IMR-90 (cell line): ENCODE results near the gene MGAT5. TPM values are rescaled to one million over a fixed set of nuclear protein-coding genes. Genes with fewer than 3 reads are reported as not detected.
A peak's percentile ranks its signal among the peaks of the same experiment; 100 is the strongest.

Source experiments
- ATAC-seq: fragments of 200-7000 bp; cut with Tn5 transposase; 2 replicates; pipeline ENCODE4 v1.9.1; 2020; ENCODE audit warnings: low read depth, mild to moderate bottlenecking, moderate library complexity
- BruUV-seq: library from RNA; stranded (reverse); fragments of 400-500 nt; replicated peaks from 2 replicates; lab custom pipeline; 2021; lab: Mats Ljungman, UMichigan
- CTCF ChIA-PET: fragments of 300-600 bp; formaldehyde crosslinking; extraction: SDS; loops from one replicate; lab custom pipeline; 2021; ENCODE audit warnings: antibody characterized with exemption; lab: Yijun Ruan, JAX
- POLR2A ChIA-PET: fragments of 300-600 bp; sonication (Branson Sonifier 250); formaldehyde crosslinking; loops from one replicate; lab custom pipeline; 2022; ENCODE audit warnings: antibody characterized with exemption; ENCODE audit not compliant: unreplicated experiment; lab: Charles Lee
- DNase-seq: peaks from one replicate; pipeline ENCODE4 v3.0.0; 2013
- H2AFZ ChIP-seq: replicated peaks from 2 replicates; pipeline ENCODE3; 2013; ENCODE audit warnings: low read length, mild to moderate bottlenecking; ENCODE audit not compliant: poor library complexity
- H2AK5ac ChIP-seq: 2 replicates; pipeline ENCODE4 v1.6.1; 2013; ENCODE audit warnings: low read depth, low read length, inconsistent platforms
- H2AK9ac ChIP-seq: replicated peaks from 2 replicates; pipeline ENCODE3; 2013; ENCODE audit warnings: mild to moderate bottlenecking, low read depth, low read length, moderate library complexity; ENCODE audit not compliant: poor library complexity
- H2BK120ac ChIP-seq: 2 replicates; pipeline ENCODE4 v1.6.1; 2013; ENCODE audit warnings: low read depth, low read length, inconsistent platforms
- H2BK15ac ChIP-seq: 3 replicates; pipeline ENCODE4 v1.6.1; 2013; ENCODE audit warnings: low read depth, low read length, inconsistent platforms
- H2BK20ac ChIP-seq: 2 replicates; pipeline ENCODE4 v1.6.1; 2013; ENCODE audit warnings: low read depth, mild to moderate bottlenecking, inconsistent platforms, low read length, moderate library complexity
- H2BK5ac ChIP-seq: 2 replicates; pipeline ENCODE4 v1.6.1; 2013; ENCODE audit warnings: mild to moderate bottlenecking, low read depth, low read length, inconsistent platforms; ENCODE audit not compliant: poor library complexity, severe bottlenecking
- H3K14ac ChIP-seq: replicated peaks from 2 replicates; pipeline ENCODE4 v1.6.1; 2013; ENCODE audit warnings: low read depth, low read length, inconsistent platforms
- H3K18ac ChIP-seq: 2 replicates; pipeline ENCODE4 v1.6.1; 2013; ENCODE audit warnings: low read depth, low read length, control low read depth
- H3K23ac ChIP-seq: 2 replicates; pipeline ENCODE4 v1.6.1; 2013; ENCODE audit warnings: low read depth, low read length, inconsistent platforms
- H3K27ac ChIP-seq: 2 replicates; pipeline ENCODE4 v1.5.1; 2013; ENCODE audit warnings: mild to moderate bottlenecking, control low read depth, low read length; ENCODE audit not compliant: insufficient read depth
- H3K27me3 ChIP-seq: 2 replicates; pipeline ENCODE4 v1.6.1; 2013; ENCODE audit warnings: low read length; ENCODE audit not compliant: control insufficient read depth, insufficient read depth
- H3K36me3 ChIP-seq: 2 replicates; pipeline ENCODE4 v1.6.1; 2013; ENCODE audit warnings: low read length, mixed read lengths; ENCODE audit not compliant: control insufficient read depth, insufficient read depth
- H3K4ac ChIP-seq: 2 replicates; pipeline ENCODE4 v1.6.1; 2013; ENCODE audit warnings: low read depth, low read length, inconsistent platforms
- H3K4me1 ChIP-seq: 2 replicates; pipeline ENCODE4 v1.6.1; 2013; ENCODE audit warnings: low read length, mixed read lengths; ENCODE audit not compliant: control insufficient read depth, insufficient read depth
- H3K4me2 ChIP-seq: 2 replicates; pipeline ENCODE4 v1.6.1; 2013; ENCODE audit warnings: low read depth, mild to moderate bottlenecking, control low read depth, low read length, moderate library complexity
- H3K4me3 ChIP-seq: 2 replicates; pipeline ENCODE4 v1.5.1; 2013; ENCODE audit warnings: low read depth, mild to moderate bottlenecking, control low read depth, low read length, moderate library complexity; ENCODE audit not compliant: insufficient read depth
- H3K56ac ChIP-seq: 2 replicates; pipeline ENCODE4 v1.6.1; 2013; ENCODE audit warnings: low read length, inconsistent platforms; ENCODE audit not compliant: insufficient read depth; ENCODE audit errors: extremely low read depth
- H3K79me1 ChIP-seq, 2 experiments: 2 replicates each; pipeline ENCODE4 v1.6.1; 2013; ENCODE audit warnings: low read length in 2 of 2, inconsistent platforms in 1 of 2, low read depth in 1 of 2
- H3K9ac ChIP-seq: 2 replicates; pipeline ENCODE4 v1.6.1; 2013; ENCODE audit warnings: low read depth, low read length, control low read depth
- H3K9me1 ChIP-seq: 2 replicates; pipeline ENCODE4 v1.6.1; 2013; ENCODE audit warnings: low read length, inconsistent platforms; ENCODE audit not compliant: insufficient read depth
- H3K9me3 ChIP-seq: 2 replicates; pipeline ENCODE4 v1.6.1; 2013; ENCODE audit warnings: low read length; ENCODE audit not compliant: control insufficient read depth, insufficient read depth
- H4K20me1 ChIP-seq: 2 replicates; pipeline ENCODE4 v1.6.1; 2013; ENCODE audit warnings: low read length, inconsistent platforms; ENCODE audit not compliant: insufficient read depth
- H4K5ac ChIP-seq: 2 replicates; pipeline ENCODE4 v1.6.1; 2013; ENCODE audit warnings: mild to moderate bottlenecking, low read depth, low read length, control low read depth
- H4K8ac ChIP-seq, 2 experiments: 2 replicates each; pipeline ENCODE4 v1.6.1; 2013; ENCODE audit warnings: low read depth in 2 of 2, low read length in 2 of 2, control low read depth in 1 of 2, inconsistent platforms in 1 of 2
- H4K91ac ChIP-seq: 2 replicates; pipeline ENCODE4 v1.6.1; 2013; ENCODE audit warnings: low read depth, low read length, inconsistent platforms; ENCODE audit not compliant: insufficient read depth
- CEBPB ChIP-seq: IDR thresholded peaks from 2 replicates; pipeline ENCODE4 v1.6.1; 2012; ENCODE audit warnings: low read depth, low read length, improper control_type of control experiment
- MAFK ChIP-seq: IDR thresholded peaks from 2 replicates; pipeline ENCODE4 v1.6.1; 2012; ENCODE audit warnings: low read depth, low read length, improper control_type of control experiment
- MXI1 ChIP-seq: IDR thresholded peaks from 2 replicates; pipeline ENCODE4 v1.6.1; 2012; ENCODE audit warnings: low read depth, mild to moderate bottlenecking, low read length, moderate library complexity, borderline replicate concordance
- USF2 ChIP-seq: fragments of 150-350 bp; IDR thresholded peaks from 2 replicates; pipeline ENCODE4 v1.6.1; 2017; ENCODE audit warnings: mild to moderate bottlenecking, antibody characterized with exemption, low read length, low read depth
- WGBS, 2 experiments: methylation state at CpG; one replicate each; pipeline versions ENCODE4 v1.1.5 to v1.1.7; 2013; ENCODE audit warnings: missing lambda C conversion rate in 2 of 2; ENCODE audit not compliant: insufficient read length in 1 of 2; ENCODE audit errors: extremely low coverage in 2 of 2; 5-methylcytosine and 5-hydroxymethylcytosine counted together
- dilution Hi-C: fragments of 300-500 bp; cut with HindIII; formaldehyde crosslinking; loops from one replicate; pipeline ENCODE4 v1.14.3; 2018; ENCODE audit warnings: low sequenced_read_pairs; ENCODE audit not compliant: unreplicated experiment
- in situ Hi-C: fragments of 300-500 bp; cut with MboI; formaldehyde crosslinking; loops from 3 replicates; pipeline ENCODE4 v1.14.3; 2019; ENCODE audit warnings: low sequenced_read_pairs, inconsistent platforms, mixed read lengths
- intact Hi-C: fragments of 100-400 bp; cut with micrococcal nuclease; formaldehyde crosslinking; loops from 2 replicates; pipeline ENCODE4 v1.10.0; 2022
- polyA plus RNA-seq, 3 experiments: library from polyadenylated mRNA; depleted of rRNA; stranded (reverse); fragments of >200 nt; gene quantifications; 2 replicates each; pipeline ENCODE4 v1.2.3, GENCODE V29; 2012; ENCODE audit warnings: low replicate concordance in 1 of 3
- total RNA-seq: library from RNA; depleted of rRNA; stranded (reverse); fragments of >200 nt; gene quantifications from 2 replicates; pipeline ENCODE4 v1.2.3, GENCODE V29; 2012

Gene MGAT5
- total and polyA plus RNA-seq, 2 of the 4 experiments (the other 2 are of a cell fraction), result 22.9 to 59.9 TPM

- POLR2A ChIA-PET, result no interaction called here
- no peak overlapping the region for H3K4me3 ChIP-seq
- H3K27ac ChIP-seq, result peak overlapping the region; percentile 52
- H3K4me1 ChIP-seq, result peaks cover 15% of the 10 kb centered on the region
- H3K36me3 ChIP-seq, result peaks cover 6% of the 10 kb centered on the region
- H2AK5ac ChIP-seq, result peak overlapping the region; percentile 91
- H2BK20ac ChIP-seq, result peak overlapping the region; percentile 85
- H3K9me1 ChIP-seq, result peaks cover 26% of the 10 kb centered on the region
- peak overlapping the region; percentile 53; the same call in 1 of the 3 replicates for H2BK15ac ChIP-seq
- peaks cover 7 to 36% of the 10 kb centered on the region in 2 experiments for H3K79me1 ChIP-seq
- peak overlapping the region; percentile 4 for H2AK9ac ChIP-seq
- H4K8ac ChIP-seq, result peak overlapping the region; percentile 20 to 71; a peak in 3 of 4 replicates
- H4K91ac ChIP-seq, result peak overlapping the region; percentile 81
- no peaks in the 10 kb centered on the region for H3K9me3 ChIP-seq
- 100% methylated on average over 1 of the region's 7 CpGs; no CpG with 5 or more reads in 1 of the 2 experiments for WGBS, 2 experiments
- BruUV-seq, result no TSS peak
- dilution Hi-C loops, result no loop called here
- peak overlapping the region; percentile 49 for H3K14ac ChIP-seq
- TF ChIP-seq CEBPB (no peak), USF2 (no peak), MXI1 (no peak), MAFK (no peak)
- H3K9ac ChIP-seq, result no peak overlapping the region
- no peaks in the 10 kb centered on the region for H4K20me1 ChIP-seq
- no peak for DNase-seq
- in situ Hi-C loops, result no loop called here
- no peak for ATAC-seq
- H3K23ac ChIP-seq, result peak overlapping the region; percentile 85; the same call in 1 of the 2 replicates
- H2AFZ ChIP-seq, result no peak overlapping the region
- H3K27me3 ChIP-seq, result no peaks in the 10 kb centered on the region
- intact Hi-C loops, result no loop called here
- peak overlapping the region; percentile 50; the same call in 1 of the 2 replicates for H3K18ac ChIP-seq
- H2BK120ac ChIP-seq, result peak overlapping the region; percentile 83
- peak overlapping the region; percentile 86 for H3K4ac ChIP-seq
- CTCF ChIA-PET, result interaction anchor here (1.2 to 1.7 kb wide), 2 partner anchors 8 to 15 kb away, joined by 3 to 7 read pairs; no protein-coding TSS in a partner anchor
- H3K56ac ChIP-seq, result no peak overlapping the region
- no peak overlapping the region for H3K4me2 ChIP-seq
- H4K5ac ChIP-seq, result peak overlapping the region; percentile 21; the same call in 1 of the 2 replicates
- peak overlapping the region; percentile 58 for H2BK5ac ChIP-seq
These were observed 143.4 kb downstream of the MGAT5 start for GRCh38 chr2:134397146-134397896.
